Gastrocnemius medialis (tissue), 4 donors: ENCODE data around the gene TXLNB. TPM values are rescaled to one million over a fixed set of nuclear protein-coding genes. Genes with fewer than 3 reads are reported as not detected.
A peak's percentile ranks its signal among the peaks of the same experiment; 100 is the strongest.

Source experiments
- ATAC-seq, 2 donors: fragments of 150-250 bp; one replicate each; pipeline ENCODE4 v1.9.1; 2016
- DNase-seq, 2 donors: peaks; one replicate each; pipeline ENCODE4 v3.0.0-alpha.2; 2019
- H3K27ac ChIP-seq, 4 donors: fragments of 200-600 bp; sonication (generic); 1 replicate in 1 of 4; 2 replicates in 3 of 4; pipeline ENCODE4 v1.5.1; 2016 to 2018; ENCODE audit warnings: mild to moderate bottlenecking in 2 of 4, moderate library complexity in 1 of 4
- H3K27me3 ChIP-seq, 3 donors: fragments of 200-600 bp; sonication (generic) in 2 of 3; 1 replicate in 1 of 3; 2 replicates in 2 of 3; pipeline versions ENCODE4 v1.5.1 to v1.6.0; 2016 to 2019; ENCODE audit warnings: mild to moderate bottlenecking in 1 of 3, moderate library complexity in 1 of 3
- H3K36me3 ChIP-seq, 2 donors: fragments of 200-600 bp; sonication (generic) in 1 of 2; one replicate each; pipeline ENCODE4 v1.5.1; 2017 to 2018
- H3K4me1 ChIP-seq, 2 donors: fragments of 200-600 bp; sonication (generic) in 1 of 2; one replicate each; pipeline ENCODE4 v1.5.1; 2016 to 2017; ENCODE audit warnings: mild to moderate bottlenecking in 2 of 2
- H3K4me3 ChIP-seq, 4 donors: fragments of 200-600 bp; sonication (generic) in 3 of 4; 1 replicate in 1 of 4; 2 replicates in 3 of 4; pipeline ENCODE4 v1.5.1; 2016 to 2019; ENCODE audit warnings: mild to moderate bottlenecking in 2 of 4
- H3K9me3 ChIP-seq, 3 donors: fragments of 200-600 bp; sonication (generic) in 2 of 3; 1 replicate in 1 of 3; 2 replicates in 2 of 3; pipeline ENCODE4 v1.5.1; 2016 to 2019
- CTCF ChIP-seq, 5 experiments: fragments of 450-650 bp in 3 of 5; fragments of 200-600 bp in 2 of 5; sonication (generic) in 2 of 5; IDR thresholded peaks in 4 of 5; conservative IDR thresholded peaks in 1 of 5; 1 replicate in 4 of 5; 2 replicates in 1 of 5; pipeline ENCODE4 v1.5.1; 2016 to 2019; ENCODE audit warnings: antibody characterized with exemption in 5 of 5, mild to moderate bottlenecking in 3 of 5, moderate library complexity in 3 of 5
- POLR2A ChIP-seq, 2 donors: fragments of 450-650 bp; IDR thresholded peaks; one replicate each; pipeline ENCODE4 v1.6.1; 2017; ENCODE audit warnings: antibody characterized with exemption in 2 of 2, mild to moderate bottlenecking in 2 of 2, moderate library complexity in 2 of 2
- in situ Hi-C, 4 donors: fragments of 200-750 bp; cut with MboI; loops; one replicate each; pipeline versions ENCODE4 v1.15.0 to v1.8.0; 2017; ENCODE audit warnings: low sequenced_read_pairs in 4 of 4
- intact Hi-C: fragments of 100-400 bp; cut with DNase I; formaldehyde crosslinking; loops from one replicate; pipeline ENCODE4 v1.15.1; 2023; ENCODE audit warnings: low total_unique reads
- total RNA-seq, 4 donors: library from RNA; depleted of rRNA; stranded (reverse); fragments of >200 nt; gene quantifications; one replicate each; pipeline versions ENCODE4 v1.1.0 to v1.2.3, GENCODE V29; 2016

Gene TXLNB
- total RNA-seq, 4 donors from 2014 or later: 58.3 to 197 (median 124) TPM

- DNase-seq: peak; percentile 57 to 74
- Histone ChIP-seq H3K36me3 (no peaks in the 10 kb centered on the region), H3K9me3 (no peaks in the 10 kb centered on the region), H3K4me1 (peaks cover 36 to 49% of the 10 kb centered on the region in 2 donors), H3K27me3 (no peaks in the 10 kb centered on the region), H3K27ac (peak overlapping the region; percentile 92 to 96 (median 94)), H3K4me3 (peak overlapping the region; percentile 47 to 57 (median 50))
- peak; percentile 82 to 84 for ATAC-seq
- intact Hi-C loops (loop anchor here (2.0 to 10.0 kb wide), 4 partner anchors 39 to 474 kb away; partner anchors contain the start of genes CITED2 and HECA), in situ Hi-C loops (no loop called here)
- TF ChIP-seq POLR2A (IDR thresholded peaks at IDR 0.05) (peak; percentile 24 to 82), CTCF (IDR thresholded peaks at IDR 0.05 in 4 of 5, conservative IDR thresholded peaks at IDR 0.05 in 1 of 5) (no peak)
These were observed 949 bp downstream of the TXLNB start for GRCh38 chr6:139290787-139291311.

- peak overlapping the region; percentile 92 to 96 (median 94) for H3K27ac ChIP-seq
- H3K27me3 ChIP-seq: no peaks in the 10 kb centered on the region
- peak; percentile 50 to 70 for DNase-seq
- H3K9me3 ChIP-seq: no peaks in the 10 kb centered on the region
- TF ChIP-seq POLR2A (IDR thresholded peaks at IDR 0.05) (peak; percentile 75), CTCF (IDR thresholded peaks at IDR 0.05 in 4 of 5, conservative IDR thresholded peaks at IDR 0.05 in 1 of 5) (no peak)
- intact Hi-C loops (loop anchor here (5.0 kb wide), 1 partner anchor 763 kb away; no protein-coding TSS in a partner anchor), in situ Hi-C loops (no loop called here)
- H3K36me3 ChIP-seq: no peaks in the 10 kb centered on the region
- peak overlapping the region; percentile 34 to 57 (median 48) for H3K4me3 ChIP-seq
- ATAC-seq: no peak
- peaks cover 52 to 66% of the 10 kb centered on the region in 2 donors for H3K4me1 ChIP-seq
These were observed 2.6 kb downstream of the TXLNB start for GRCh38 chr6:139289233-139289632.

GRCh38 chr6:139288496-139289040 lies 3.2 kb downstream of the TXLNB start:
- H3K27me3 ChIP-seq: no peaks in the 10 kb centered on the region
- H3K4me3 ChIP-seq: peak overlapping the region; percentile 34 to 57 (median 48)
- no peaks in the 10 kb centered on the region for H3K36me3 ChIP-seq
- intact Hi-C loops: loop anchor here (5.0 kb wide), 1 partner anchor 764 kb away; no protein-coding TSS in a partner anchor
- in situ Hi-C loops: no loop called here
- ATAC-seq (peak; percentile 7 to 14), DNase-seq (peak in 1 of 2 donors; percentile 52)
- TF ChIP-seq CTCF (IDR thresholded peaks at IDR 0.05 in 4 of 5, conservative IDR thresholded peaks at IDR 0.05 in 1 of 5): no peak
- TF ChIP-seq POLR2A (IDR thresholded peaks at IDR 0.05): peak in 1 of 2 donors; percentile 26
- H3K4me1 ChIP-seq: peaks cover 57 to 72% of the 10 kb centered on the region in 2 donors
- H3K27ac ChIP-seq: peak overlapping the region; percentile 92 to 96 (median 94)
- no peaks in the 10 kb centered on the region for H3K9me3 ChIP-seq

GRCh38 chr6:139287868-139288267 lies 3.9 kb downstream of the TXLNB start:
- in situ Hi-C loops: no loop called here

More at GRCh38 chr6:139287868-139288267, 3.9 kb downstream of the TXLNB start:
- no peak for TF ChIP-seq CTCF (IDR thresholded peaks at IDR 0.05 in 4 of 5, conservative IDR thresholded peaks at IDR 0.05 in 1 of 5)
- TF ChIP-seq POLR2A (IDR thresholded peaks at IDR 0.05): no peak
- no peaks in the 10 kb centered on the region for H3K9me3 ChIP-seq
- no peaks in the 10 kb centered on the region for H3K36me3 ChIP-seq
- H3K4me3 ChIP-seq: no peak overlapping the region
- ATAC-seq (no peak), DNase-seq (no peak)
- H3K4me1 ChIP-seq: peaks cover 62 to 73% of the 10 kb centered on the region in 2 donors
- intact Hi-C loops: loop anchor here (5.0 kb wide), 1 partner anchor 764 kb away; no protein-coding TSS in a partner anchor
- H3K27me3 ChIP-seq: no peaks in the 10 kb centered on the region
- peak overlapping the region; percentile 92 to 96 (median 94) for H3K27ac ChIP-seq
